K562 (cell line): ENCODE measurements around the gene WASF3. TPM values are rescaled to one million over a fixed set of nuclear protein-coding genes. Genes with fewer than 3 reads are reported as not detected.

ENCODE experiments used
- ATAC-seq: fragments of 200-7000 bp; cut with Tn5 transposase; 3 replicates; pipeline ENCODE4 v1.9.1; 2020; ENCODE audit warnings: moderate library complexity
- BruUV-seq: library from RNA; stranded (reverse); fragments of 400-500 nt; replicated peaks from 2 replicates; lab custom pipeline; 2021; lab: Mats Ljungman, UMichigan
- CTCF ChIA-PET: fragments of 300-600 bp; formaldehyde crosslinking; extraction: SDS; loops from one replicate; lab custom pipeline; 2021; ENCODE audit warnings: low intra/inter-chr PET ratio; lab: Yijun Ruan, JAX
- POLR2A ChIA-PET: fragments of 300-600, 350-650 bp; sonication (Branson Sonifier 250); formaldehyde crosslinking; extraction: SDS; loops from one replicate; lab custom pipeline; 2021; ENCODE audit warnings: antibody characterized with exemption, inconsistent platforms; lab: Yijun Ruan, JAX
- DNase-seq, 4 experiments: peaks; one replicate each; pipeline versions ENCODE4 v3.0.0 to v3.0.0-alpha.2; 2011 to 2018; ENCODE audit warnings: low spot score in 3 of 4, mixed read lengths in 3 of 4; ENCODE audit errors: extremely low read depth in 1 of 4
- FAIRE-seq: peaks from 2 replicates; lab custom pipeline; 2011; peaks lifted over from hg19 to GRCh38; lab: Jason Lieb, UNC
- H2AFZ ChIP-seq: 2 replicates; pipeline ENCODE4 v1.6.0; 2011; ENCODE audit warnings: low read depth, low read length, control low read depth, inconsistent platforms
- H3K27ac ChIP-seq: fragments of 200-600 bp; 3 replicates; pipeline ENCODE4 v1.8.0; 2011; ENCODE audit warnings: low read depth, mild to moderate bottlenecking, control low read depth, inconsistent platforms, low read length, moderate library complexity, mixed read lengths; ENCODE audit errors: extremely low read depth
- H3K27me3 ChIP-seq, 2 experiments: fragments of 300-600 bp in 1 of 2; 2 replicates in 1 of 2; 3 replicates in 1 of 2; pipeline versions ENCODE4 v1.6.0 to v1.8.0; 2011; ENCODE audit warnings: inconsistent platforms in 2 of 2, low read length in 2 of 2, mild to moderate bottlenecking in 1 of 2, mixed read lengths in 1 of 2, moderate library complexity in 1 of 2; ENCODE audit not compliant: control insufficient read depth in 2 of 2, insufficient read depth in 2 of 2
- H3K36me3 ChIP-seq: fragments of 300-600 bp; 3 replicates; pipeline ENCODE4 v1.8.0; 2011; ENCODE audit warnings: mild to moderate bottlenecking, low read length, inconsistent platforms; ENCODE audit not compliant: control insufficient read depth, insufficient read depth
- H3K4me1 ChIP-seq, 2 experiments: fragments of 200-600 bp in 1 of 2; replicated peaks in 1 of 2; 2 replicates in 1 of 2; 3 replicates in 1 of 2; pipeline versions ENCODE4 v1.5.1 to v1.8.0; 2011; ENCODE audit warnings: inconsistent platforms in 2 of 2, low read length in 2 of 2, mild to moderate bottlenecking in 1 of 2, mixed read lengths in 1 of 2, moderate library complexity in 1 of 2; ENCODE audit not compliant: control insufficient read depth in 2 of 2, insufficient read depth in 2 of 2
- H3K4me2 ChIP-seq: 2 replicates; pipeline ENCODE4 v1.6.1; 2011; ENCODE audit warnings: low read length, control low read depth, inconsistent platforms, mixed read lengths; ENCODE audit not compliant: insufficient read depth
- H3K4me3 ChIP-seq: fragments of 200-600 bp; sonication (generic), shearing (Covaris generic); 2 replicates; pipeline ENCODE4 v1.5.1; 2016; ENCODE audit warnings: control low read depth, inconsistent platforms
- H3K79me2 ChIP-seq: fragments of 200-600 bp; 3 replicates; pipeline ENCODE4 v1.8.0; 2011; ENCODE audit warnings: low read length, inconsistent platforms; ENCODE audit not compliant: control insufficient read depth, insufficient read depth
- H3K9ac ChIP-seq, 2 experiments: 2 replicates each; pipeline versions ENCODE4 v1.6.0 to v1.6.1; 2011; ENCODE audit warnings: low read depth in 2 of 2, low read length in 2 of 2, control low read depth in 1 of 2, inconsistent platforms in 1 of 2, mild to moderate bottlenecking in 1 of 2, mixed read lengths in 1 of 2; ENCODE audit not compliant: insufficient read depth in 1 of 2
- H3K9me1 ChIP-seq: one replicate; pipeline ENCODE4 v1.6.0; 2011; ENCODE audit warnings: inconsistent platforms, mild to moderate bottlenecking, low read length, moderate library complexity; ENCODE audit not compliant: control insufficient read depth, insufficient read depth
- H3K9me3 ChIP-seq: replicated peaks from 2 replicates; pipeline ENCODE4 v1.5.1; 2011; ENCODE audit warnings: low read depth, low read length, inconsistent platforms; ENCODE audit not compliant: control insufficient read depth, insufficient read depth
- H4K20me1 ChIP-seq: replicated peaks from 2 replicates; pipeline ENCODE4 v1.6.1; 2011; ENCODE audit warnings: low read length, inconsistent platforms, mixed read lengths; ENCODE audit not compliant: control insufficient read depth, insufficient read depth
- KLF10 ChIP-seq: fragments of 250-450 bp; sonication (Bioruptor Pico); IDR thresholded peaks from 2 replicates; pipeline ENCODE4 v1.6.1; 2021; ENCODE audit warnings: matching md5 sums
- ZBTB17 ChIP-seq: fragments of 450-650 bp; formaldehyde crosslinking; IDR thresholded peaks from 2 replicates; pipeline ENCODE4 v1.4.0; 2020; ENCODE audit warnings: mild to moderate bottlenecking
- ZNF436 ChIP-seq: fragments of 250-450, 450-650 bp; sonication (Bioruptor Pico); formaldehyde crosslinking; IDR thresholded peaks from 2 replicates; pipeline ENCODE4 v1.7.0; 2020; ENCODE audit warnings: mild to moderate bottlenecking
- WGBS: fragments of 100-300 bp; shearing (Covaris generic); methylation state at CpG from one replicate; pipeline ENCODE4 v1.1.6; 2016; ENCODE audit warnings: low coverage, mixed read lengths; ENCODE audit not compliant: insufficient coverage; ENCODE audit errors: missing lambda C conversion rate; 5-methylcytosine and 5-hydroxymethylcytosine counted together
- in situ Hi-C: fragments of 300-500 bp; cut with MboI; formaldehyde crosslinking; loops from 4 replicates; pipeline ENCODE4 v1.15.0; 2018; ENCODE audit warnings: inconsistent platforms, mixed read lengths
- intact Hi-C: fragments of 100-400 bp; cut with micrococcal nuclease; formaldehyde crosslinking; loops from 2 replicates; pipeline ENCODE4 v1.14.2; 2022
- polyA plus RNA-seq, 8 experiments: library from polyadenylated mRNA; depleted of rRNA in 4 of 8; stranded (reverse) in 5 of 8; unstranded in 3 of 8; fragments of >200 nt; fragmentation: Nextera tagmentation in 2 of 8; fragmentation: Illumina TruSeq in 1 of 8; extraction: Ambion mirVana in 2 of 8; extraction: Trizol in 1 of 8; gene quantifications; 2 replicates each; pipeline versions ENCODE4 v1.2.1 to v1.2.3, GENCODE V29; 2011 to 2014; ENCODE audit warnings: inconsistent platforms in 1 of 8, missing spikeins in 1 of 8
- total RNA-seq, 7 experiments: library from RNA; depleted of rRNA in 6 of 7; stranded (reverse); fragments of >200 nt in 6 of 7; fragmentation: Illumina TruSeq in 2 of 7; extraction: Trizol in 2 of 7; gene quantifications; 2 replicates each; pipeline versions ENCODE4 v1.2.1 to v1.2.3, GENCODE V29; 2011 to 2021; ENCODE audit warnings: low replicate concordance in 1 of 7

The WASF3 gene
- total and polyA plus RNA-seq, 9 of the 15 experiments (the other 6 are each of a cell fraction or from before 2014, with no cell fraction given): 0.04 to 0.43 (median 0.11) TPM

GRCh38 chr13:26601669-26602068 is 44.2 kb downstream of the WASF3 start:
- WGBS: 4% methylated on average over 2 of the region's 2 CpGs
- Histone ChIP-seq H3K79me2 (no peaks in the 10 kb centered on the region), H3K27ac (no peak overlapping the region), H4K20me1 (no peaks in the 10 kb centered on the region), H3K27me3 (no peaks in the 10 kb centered on the region), H3K36me3 (no peaks in the 10 kb centered on the region), H3K9me3 (no peaks in the 10 kb centered on the region), H3K4me1 (no peaks in the 10 kb centered on the region), H3K4me3 (no peak overlapping the region), H2AFZ (no peak overlapping the region), H3K9ac (no peak overlapping the region), H3K4me2 (no peak overlapping the region), H3K9me1 (no peaks in the 10 kb centered on the region)
- ATAC-seq (no peak), FAIRE-seq (no peak), DNase-seq (peak in 1 of 4 experiments; percentile 2)
- in situ Hi-C loops (no loop called here), intact Hi-C loops (no loop called here)
- TF ChIP-seq KLF10 (CRISPR knock-in tag): no peak
- TF ChIP-seq ZNF436 (CRISPR knock-in tag): no peak
- ChIA-PET CTCF (no interaction called here), POLR2A (no interaction called here)
- BruUV-seq: no TSS peak

DNA sequence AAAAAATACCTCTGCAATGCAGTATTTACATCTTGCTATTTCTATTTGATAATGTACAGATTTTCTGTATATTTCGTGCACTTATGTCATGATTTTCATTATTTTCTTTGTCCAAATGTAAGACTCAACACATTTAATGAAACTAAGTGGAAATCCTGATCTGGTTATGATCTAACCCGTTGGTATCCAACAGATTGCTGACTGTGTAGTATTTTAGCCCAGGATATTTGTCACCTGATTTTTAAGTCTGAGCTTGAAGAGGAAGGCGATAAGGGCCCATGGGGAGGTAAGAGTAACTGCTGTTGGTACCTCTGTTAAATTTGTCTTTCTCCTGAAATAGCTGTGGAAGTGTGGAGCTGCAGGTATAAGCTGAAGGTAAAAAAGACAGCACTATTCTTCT is 45.3 kb downstream of the WASF3 start:
- ChIA-PET CTCF (no interaction called here), POLR2A (no interaction called here)
- no peaks in the 10 kb centered on the region for H3K79me2 ChIP-seq
- H4K20me1 ChIP-seq: no peaks in the 10 kb centered on the region
- H3K27me3 ChIP-seq: no peaks in the 10 kb centered on the region
- no peak overlapping the region for H2AFZ ChIP-seq
- intact Hi-C loops: no loop called here
- FAIRE-seq (no peak), ATAC-seq (no peak), DNase-seq (no peak)
- in situ Hi-C loops: no loop called here
- no peak overlapping the region for H3K27ac ChIP-seq
- 0% methylated on average over 3 of the region's 3 CpGs for WGBS
- no peak overlapping the region for H3K9ac ChIP-seq
- H3K36me3 ChIP-seq: no peaks in the 10 kb centered on the region
- no peaks in the 10 kb centered on the region for H3K4me1 ChIP-seq
- no peaks in the 10 kb centered on the region for H3K9me3 ChIP-seq
- H3K4me2 ChIP-seq: no peak overlapping the region
- no peak for TF ChIP-seq ZBTB17 (CRISPR knock-in tag)
- H3K9me1 ChIP-seq: no peaks in the 10 kb centered on the region
- no peak overlapping the region for H3K4me3 ChIP-seq
- no TSS peak for BruUV-seq
